ENCODE measurements around the gene TUBB3. TPM values are rescaled to one million over a fixed set of nuclear protein-coding genes. Genes with fewer than 3 reads are reported as not detected.

TUBB3 gene
- total RNA-seq, 1 donor, result 299 TPM

DNA sequence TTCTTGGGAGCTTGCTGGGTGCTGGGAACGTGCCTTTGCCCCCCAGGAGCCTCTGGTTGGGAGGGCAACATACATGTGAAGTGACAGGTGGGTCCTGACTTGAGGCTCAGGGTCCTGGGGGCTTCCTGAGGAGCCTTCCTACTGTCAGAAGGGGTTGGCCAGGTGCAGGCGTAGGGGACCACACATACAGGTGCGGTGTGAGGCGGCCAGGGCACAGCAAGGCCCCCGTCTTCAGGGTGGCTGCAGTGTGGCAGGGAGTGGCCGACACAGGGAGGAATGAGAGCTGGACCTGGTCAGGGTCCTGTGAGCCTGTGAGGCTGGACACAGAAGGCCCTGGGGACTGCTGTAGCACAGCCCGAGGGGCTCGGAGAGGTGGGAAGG lies 39.1 kb upstream of the TUBB3 start:
- H3K4me3 ChIP-seq (ENCODE audit: low read depth, low read length), result no peak overlapping the region
- TF ChIP-seq, protein P1, sequence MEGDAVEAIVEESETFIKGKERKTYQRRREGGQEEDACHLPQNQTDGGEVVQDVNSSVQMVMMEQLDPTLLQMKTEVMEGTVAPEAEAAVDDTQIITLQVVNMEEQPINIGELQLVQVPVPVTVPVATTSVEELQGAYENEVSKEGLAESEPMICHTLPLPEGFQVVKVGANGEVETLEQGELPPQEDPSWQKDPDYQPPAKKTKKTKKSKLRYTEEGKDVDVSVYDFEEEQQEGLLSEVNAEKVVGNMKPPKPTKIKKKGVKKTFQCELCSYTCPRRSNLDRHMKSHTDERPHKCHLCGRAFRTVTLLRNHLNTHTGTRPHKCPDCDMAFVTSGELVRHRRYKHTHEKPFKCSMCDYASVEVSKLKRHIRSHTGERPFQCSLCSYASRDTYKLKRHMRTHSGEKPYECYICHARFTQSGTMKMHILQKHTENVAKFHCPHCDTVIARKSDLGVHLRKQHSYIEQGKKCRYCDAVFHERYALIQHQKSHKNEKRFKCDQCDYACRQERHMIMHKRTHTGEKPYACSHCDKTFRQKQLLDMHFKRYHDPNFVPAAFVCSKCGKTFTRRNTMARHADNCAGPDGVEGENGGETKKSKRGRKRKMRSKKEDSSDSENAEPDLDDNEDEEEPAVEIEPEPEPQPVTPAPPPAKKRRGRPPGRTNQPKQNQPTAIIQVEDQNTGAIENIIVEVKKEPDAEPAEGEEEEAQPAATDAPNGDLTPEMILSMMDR (IDR thresholded peaks at IDR 0.05; ENCODE audit: insufficient read depth, low read length), result no peak
- DNase-seq (ENCODE audit: low read depth), result no peak

DNA sequence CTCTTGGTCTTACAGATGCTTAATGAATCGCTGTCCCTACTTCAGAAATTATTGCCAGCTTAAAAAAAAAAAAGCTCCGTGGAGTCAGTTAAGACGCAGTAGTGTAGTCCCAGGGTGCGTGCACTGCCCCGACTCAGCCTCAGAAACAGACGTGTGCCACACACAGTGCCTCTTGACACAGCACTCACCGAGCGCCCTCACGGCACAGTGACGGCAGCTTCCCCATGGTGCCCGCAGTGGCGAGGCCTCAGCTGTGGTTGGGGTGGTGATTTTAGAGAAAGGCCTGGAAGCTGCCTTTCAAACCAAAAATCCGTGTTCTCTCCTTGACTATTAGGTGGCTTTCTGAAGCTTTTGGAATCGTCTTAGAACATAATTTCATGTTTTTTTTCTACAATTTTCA lies 35.9 kb upstream of the TUBB3 start:
- no peak overlapping the region for H3K4me3 ChIP-seq (ENCODE audit: low read depth, low read length)
- TF ChIP-seq, protein P1 (IDR thresholded peaks at IDR 0.05; ENCODE audit: insufficient read depth, low read length), result no peak
- no peak for DNase-seq (ENCODE audit: low read depth)

DNA sequence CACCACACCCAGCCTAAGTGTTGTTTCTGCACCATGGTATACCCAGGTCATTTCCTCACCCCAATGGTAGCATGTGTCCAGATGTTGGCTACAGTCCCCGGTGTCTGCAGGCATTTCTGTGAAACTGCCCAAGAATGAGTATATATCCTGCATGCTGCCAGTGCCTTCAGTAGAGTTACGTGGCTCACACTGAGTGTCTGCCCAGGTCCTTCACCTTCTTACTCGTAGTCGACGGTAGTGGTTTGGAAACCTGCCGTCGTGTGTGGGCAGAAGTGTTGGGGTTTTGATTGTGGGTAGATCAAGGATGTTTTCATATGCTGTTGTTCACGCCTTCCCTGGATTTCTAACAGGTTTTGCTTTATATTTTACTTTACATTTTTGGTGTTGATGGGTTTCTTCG lies 32.9 kb upstream of the TUBB3 start:
- no peak overlapping the region for H3K4me3 ChIP-seq (ENCODE audit: low read depth, low read length)
- no peak for DNase-seq (ENCODE audit: low read depth)
- TF ChIP-seq, protein P1 (IDR thresholded peaks at IDR 0.05; ENCODE audit: insufficient read depth, low read length), result no peak

DNA sequence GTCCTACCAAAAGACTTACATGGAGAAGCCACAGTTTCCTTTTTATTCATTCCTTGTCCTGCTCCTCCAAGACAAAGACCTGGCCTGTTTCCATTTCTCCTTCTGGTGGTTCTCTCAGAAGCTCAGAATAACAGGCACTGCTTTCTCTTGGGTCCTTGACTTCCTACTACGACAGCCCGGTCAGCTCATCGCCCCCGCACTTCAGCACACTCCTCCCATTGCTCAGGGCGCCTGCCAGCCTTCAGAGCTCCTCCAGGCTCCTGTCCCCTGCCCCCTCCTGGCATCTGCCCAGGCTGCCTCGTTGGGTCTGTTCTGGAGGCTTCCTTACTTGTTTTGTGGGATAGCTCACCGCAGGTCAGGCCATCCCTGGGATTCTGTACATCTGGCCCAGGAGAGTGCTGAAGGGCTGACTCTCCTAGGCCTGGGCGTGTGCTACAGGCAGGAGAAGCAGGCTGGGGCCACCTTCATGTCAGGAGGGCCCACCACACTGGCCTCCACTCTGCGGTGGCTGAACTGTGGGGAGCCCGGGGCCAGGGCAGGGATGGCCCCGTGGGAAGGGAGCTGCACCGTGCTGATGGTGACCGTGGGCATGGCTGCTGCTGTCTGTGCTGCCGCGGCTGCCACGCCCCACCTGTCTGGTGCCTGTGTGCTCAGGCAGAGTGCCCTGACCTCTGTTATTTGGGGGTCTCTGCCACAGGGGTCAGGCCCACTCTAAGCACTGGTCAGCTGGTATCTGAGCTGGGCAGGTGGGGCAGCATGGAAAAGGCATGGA lies 32.1 kb upstream of the TUBB3 start:
- peak; percentile 39 for DNase-seq (ENCODE audit: low read depth)
- no peak overlapping the region for H3K4me3 ChIP-seq (ENCODE audit: low read depth, low read length)
- TF ChIP-seq, protein P1 (IDR thresholded peaks at IDR 0.05; ENCODE audit: insufficient read depth, low read length), result no peak

DNA sequence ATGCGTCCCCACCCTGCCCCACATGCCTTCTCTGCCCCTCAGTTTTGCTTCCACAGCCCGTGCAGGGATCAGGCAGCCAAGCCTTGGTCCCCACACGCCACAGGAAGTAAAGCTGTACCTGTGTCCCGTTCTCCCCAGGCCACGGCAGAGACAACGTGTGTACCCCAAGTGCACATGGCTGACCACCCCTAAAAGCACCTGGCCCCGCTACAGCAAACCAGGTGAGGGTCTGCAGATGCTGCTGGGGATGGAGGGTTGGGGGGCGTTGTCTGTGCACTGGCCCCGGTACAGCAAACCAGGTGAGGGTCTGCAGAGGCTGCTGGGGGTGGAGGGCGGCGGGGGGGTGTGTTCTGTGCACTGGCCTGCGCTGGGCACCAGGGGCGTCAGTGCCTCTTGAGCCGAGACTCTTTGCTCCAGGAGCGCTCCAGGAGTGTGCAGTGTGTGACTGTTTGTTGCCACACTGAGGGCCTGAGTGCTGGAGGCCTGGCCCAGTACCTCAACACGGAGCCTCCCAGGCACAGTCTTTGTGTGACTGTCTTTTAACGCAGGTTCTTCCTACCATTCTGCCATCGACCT lies 31.0 kb upstream of the TUBB3 start:
- H3K4me3 ChIP-seq (ENCODE audit: low read depth, low read length), result no peak overlapping the region
- DNase-seq (ENCODE audit: low read depth), result no peak
- TF ChIP-seq, protein P1 (IDR thresholded peaks at IDR 0.05; ENCODE audit: insufficient read depth, low read length), result no peak

DNA sequence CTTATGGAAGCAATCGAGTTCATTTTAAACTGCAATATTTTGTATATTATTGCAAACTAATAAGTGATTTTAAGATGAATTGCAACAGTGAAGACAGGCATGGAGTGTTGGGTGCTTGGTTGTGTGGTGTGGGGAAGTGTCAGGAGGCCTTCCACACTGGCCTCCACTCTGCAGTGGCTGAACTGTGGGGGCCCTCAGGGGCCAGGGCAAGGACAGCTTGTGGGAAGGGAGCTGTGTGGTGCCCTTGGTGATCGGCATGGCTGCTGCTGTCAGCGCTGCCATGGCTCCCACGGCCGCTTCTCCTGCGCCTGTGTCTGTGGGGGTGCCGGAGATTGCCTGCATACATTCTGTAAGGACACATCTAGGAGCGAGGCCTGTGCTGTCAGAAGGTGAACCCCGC lies 30.5 kb upstream of the TUBB3 start:
- no peak overlapping the region for H3K4me3 ChIP-seq (ENCODE audit: low read depth, low read length)
- no peak for DNase-seq (ENCODE audit: low read depth)
- TF ChIP-seq, protein P1 (IDR thresholded peaks at IDR 0.05; ENCODE audit: insufficient read depth, low read length), result no peak
